ENCODE measurements around the gene UBA1. TPM values are rescaled to one million over a fixed set of nuclear protein-coding genes. Genes with fewer than 3 reads are reported as not detected.

UBA1 gene
- total RNA-seq, 3 donors from 2014 or later (not counting 1 experiment from before 2014, with no cell fraction given) = 118 to 168 (median 120) TPM

DNA sequence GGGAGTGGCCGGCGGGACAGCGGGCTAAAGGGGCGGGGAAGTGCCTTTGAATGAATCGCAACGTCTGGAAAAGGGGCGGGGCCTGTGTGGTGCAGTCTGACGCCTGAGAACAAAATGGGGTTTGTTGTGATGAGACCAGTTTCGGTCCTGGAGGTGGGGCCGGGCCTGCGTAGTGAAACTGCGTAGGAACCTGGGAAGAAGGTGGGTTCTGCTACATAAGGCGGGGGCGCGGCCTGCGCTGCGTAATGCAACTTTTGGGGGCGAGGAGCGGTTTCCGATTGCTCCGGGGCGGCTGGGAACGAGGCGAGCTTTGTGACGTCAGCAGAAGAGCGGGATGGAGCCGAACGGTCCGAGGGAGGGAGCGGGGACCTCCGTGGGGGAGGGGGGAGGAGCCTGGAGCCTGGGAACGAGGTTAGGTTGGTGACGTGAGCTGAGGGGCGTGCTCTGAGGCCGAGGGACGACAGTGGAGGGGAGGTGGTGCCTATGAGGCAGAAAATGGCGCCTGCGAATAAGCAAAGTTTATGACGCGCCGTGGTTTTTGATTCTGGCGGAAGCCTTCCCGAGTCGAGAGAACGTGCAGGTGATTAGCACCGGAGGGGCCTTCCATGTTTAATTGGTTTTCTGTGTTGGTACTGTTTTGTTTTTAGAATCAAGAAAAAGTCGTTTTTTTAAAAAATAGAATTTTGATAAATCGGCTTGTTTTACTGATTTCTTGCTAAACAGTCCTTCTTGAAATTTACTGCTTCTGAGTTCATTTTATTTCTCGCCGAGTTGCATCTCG, 39.9 kb downstream of the UBA1 start:
- Histone ChIP-seq H3K27ac (ENCODE audit: low read length) (peak overlapping the region; percentile 98), H3K36me3 (ENCODE audit: control insufficient read depth, insufficient read depth, low read length) (peaks cover 4% of the 10 kb centered on the region), H3K27me3 (ENCODE audit: control insufficient read depth, insufficient read depth, low read length) (no peaks in the 10 kb centered on the region), H3K4me3 (ENCODE audit: low read length) (peak overlapping the region; percentile 70), H3K4me1 (ENCODE audit: control insufficient read depth, insufficient read depth, low read length) (peaks cover 8% of the 10 kb centered on the region), H3K9me3 (ENCODE audit: control insufficient read depth, insufficient read depth, low read length) (no peaks in the 10 kb centered on the region)
- H3K4me3 Mint-ChIP-seq = peak overlapping the region; percentile 98
- DNase-seq = peak; percentile 86 to 97
- WGBS (ENCODE audit: insufficient coverage) = 0% methylated on average over 47 of the region's 51 CpGs
- no peaks in the 10 kb centered on the region for H3K36me3 Mint-ChIP-seq
- H3K9me3 Mint-ChIP-seq = no peaks in the 10 kb centered on the region
- intact Hi-C loops (cut with micrococcal nuclease) = loop anchor here (1.0 kb wide), 1 partner anchor 16 kb away; no protein-coding TSS in a partner anchor
- peak; percentile 85 to 95 (median 85) for ATAC-seq
- peak overlapping the region; percentile 97 to 99 for H3K27ac Mint-ChIP-seq
- TF ChIP-seq, protein P1, sequence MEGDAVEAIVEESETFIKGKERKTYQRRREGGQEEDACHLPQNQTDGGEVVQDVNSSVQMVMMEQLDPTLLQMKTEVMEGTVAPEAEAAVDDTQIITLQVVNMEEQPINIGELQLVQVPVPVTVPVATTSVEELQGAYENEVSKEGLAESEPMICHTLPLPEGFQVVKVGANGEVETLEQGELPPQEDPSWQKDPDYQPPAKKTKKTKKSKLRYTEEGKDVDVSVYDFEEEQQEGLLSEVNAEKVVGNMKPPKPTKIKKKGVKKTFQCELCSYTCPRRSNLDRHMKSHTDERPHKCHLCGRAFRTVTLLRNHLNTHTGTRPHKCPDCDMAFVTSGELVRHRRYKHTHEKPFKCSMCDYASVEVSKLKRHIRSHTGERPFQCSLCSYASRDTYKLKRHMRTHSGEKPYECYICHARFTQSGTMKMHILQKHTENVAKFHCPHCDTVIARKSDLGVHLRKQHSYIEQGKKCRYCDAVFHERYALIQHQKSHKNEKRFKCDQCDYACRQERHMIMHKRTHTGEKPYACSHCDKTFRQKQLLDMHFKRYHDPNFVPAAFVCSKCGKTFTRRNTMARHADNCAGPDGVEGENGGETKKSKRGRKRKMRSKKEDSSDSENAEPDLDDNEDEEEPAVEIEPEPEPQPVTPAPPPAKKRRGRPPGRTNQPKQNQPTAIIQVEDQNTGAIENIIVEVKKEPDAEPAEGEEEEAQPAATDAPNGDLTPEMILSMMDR (IDR thresholded peaks at IDR 0.05) = no peak
- H3K27me3 Mint-ChIP-seq (ENCODE audit: low read depth in 2 of 2) = no peaks in the 10 kb centered on the region
- H3K4me1 Mint-ChIP-seq = peaks cover 17 to 20% of the 10 kb centered on the region in 2 donors

DNA sequence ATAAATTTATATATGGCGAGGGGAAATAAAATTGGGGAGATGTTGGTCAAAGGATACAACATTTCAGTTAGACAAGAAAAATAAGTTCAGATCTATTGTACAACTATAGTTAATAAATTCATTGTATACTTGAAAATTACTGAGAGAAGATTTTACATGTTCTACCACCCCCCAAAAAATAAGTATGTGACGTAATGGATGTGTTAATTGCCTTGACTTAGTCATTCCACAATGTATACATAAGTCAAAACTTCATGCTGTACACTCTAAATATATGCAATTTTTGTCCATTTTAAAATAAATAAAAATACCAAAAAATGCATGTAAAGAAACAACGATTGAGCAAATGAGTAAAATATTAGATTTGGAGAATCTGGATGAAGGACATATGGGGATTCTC, 41.0 kb downstream of the UBA1 start:
- Mint-ChIP-seq H3K27me3 (ENCODE audit: low read depth in 2 of 2) (no peaks in the 10 kb centered on the region), H3K4me1 (peaks cover 20 to 21% of the 10 kb centered on the region in 2 donors), H3K27ac (peak overlapping the region; percentile 97 to 99), H3K4me3 (peak overlapping the region; percentile 98), H3K9me3 (no peaks in the 10 kb centered on the region), H3K36me3 (no peaks in the 10 kb centered on the region)
- no peaks in the 10 kb centered on the region for H3K27me3 ChIP-seq (ENCODE audit: control insufficient read depth, insufficient read depth, low read length)
- peak overlapping the region; percentile 98 for H3K27ac ChIP-seq (ENCODE audit: low read length)
- H3K9me3 ChIP-seq (ENCODE audit: control insufficient read depth, insufficient read depth, low read length) = no peaks in the 10 kb centered on the region
- DNase-seq = no peak
- TF ChIP-seq, protein P1 (IDR thresholded peaks at IDR 0.05) = no peak
- peaks cover 8% of the 10 kb centered on the region for H3K4me1 ChIP-seq (ENCODE audit: control insufficient read depth, insufficient read depth, low read length)
- intact Hi-C loops (cut with micrococcal nuclease) = no loop called here
- no peak overlapping the region for H3K4me3 ChIP-seq (ENCODE audit: low read length)
- H3K36me3 ChIP-seq (ENCODE audit: control insufficient read depth, insufficient read depth, low read length) = no peaks in the 10 kb centered on the region
- ATAC-seq = no peak
- WGBS (ENCODE audit: insufficient coverage) = no CpG with 5 or more reads among the region's 3 CpGs

DNA sequence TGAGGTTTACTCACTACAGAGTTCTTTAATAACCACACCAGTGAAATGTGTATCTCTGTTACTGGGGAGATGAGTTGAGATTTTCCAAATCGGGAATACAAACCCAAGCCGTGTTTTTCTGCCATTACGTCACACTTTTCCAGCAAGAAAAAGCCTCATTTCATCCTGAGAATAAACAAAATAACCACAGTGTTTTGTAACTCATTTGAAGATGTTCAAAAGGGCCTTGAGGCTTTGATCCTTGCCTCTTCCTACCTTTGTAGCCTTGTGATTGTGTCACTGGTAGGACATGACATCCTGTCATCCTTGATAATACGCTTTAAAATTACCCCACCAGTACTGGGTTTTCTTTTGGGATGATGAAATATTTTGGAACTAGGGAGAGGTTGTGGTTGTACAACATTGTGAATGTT, 42.1 kb downstream of the UBA1 start:
- no CpG with 5 or more reads among the region's 4 CpGs for WGBS (ENCODE audit: insufficient coverage)
- TF ChIP-seq, protein P1 (IDR thresholded peaks at IDR 0.05) = no peak
- H3K9me3 ChIP-seq (ENCODE audit: control insufficient read depth, insufficient read depth, low read length) = no peaks in the 10 kb centered on the region
- no peak for DNase-seq
- no peak overlapping the region for H3K27ac ChIP-seq (ENCODE audit: low read length)
- Mint-ChIP-seq H3K9me3 (no peaks in the 10 kb centered on the region), H3K27ac (peak overlapping the region; percentile 73 to 99), H3K36me3 (no peaks in the 10 kb centered on the region), H3K4me3 (peak overlapping the region; percentile 22), H3K4me1 (peaks cover 18 to 20% of the 10 kb centered on the region in 2 donors), H3K27me3 (ENCODE audit: low read depth in 2 of 2) (no peaks in the 10 kb centered on the region)
- H3K36me3 ChIP-seq (ENCODE audit: control insufficient read depth, insufficient read depth, low read length) = peaks cover 8% of the 10 kb centered on the region
- ATAC-seq = no peak
- no peaks in the 10 kb centered on the region for H3K27me3 ChIP-seq (ENCODE audit: control insufficient read depth, insufficient read depth, low read length)
- H3K4me3 ChIP-seq (ENCODE audit: low read length) = no peak overlapping the region
- peaks cover 8% of the 10 kb centered on the region for H3K4me1 ChIP-seq (ENCODE audit: control insufficient read depth, insufficient read depth, low read length)
- intact Hi-C loops (cut with micrococcal nuclease) = no loop called here
